Fibroblast of skin of back (primary cell): ENCODE results near the gene MDP1.

ENCODE experiments used
- DNase-seq: peaks from one replicate; pipeline ENCODE4 v3.0.0-alpha.2; 2013

The MDP1 gene

DNA sequence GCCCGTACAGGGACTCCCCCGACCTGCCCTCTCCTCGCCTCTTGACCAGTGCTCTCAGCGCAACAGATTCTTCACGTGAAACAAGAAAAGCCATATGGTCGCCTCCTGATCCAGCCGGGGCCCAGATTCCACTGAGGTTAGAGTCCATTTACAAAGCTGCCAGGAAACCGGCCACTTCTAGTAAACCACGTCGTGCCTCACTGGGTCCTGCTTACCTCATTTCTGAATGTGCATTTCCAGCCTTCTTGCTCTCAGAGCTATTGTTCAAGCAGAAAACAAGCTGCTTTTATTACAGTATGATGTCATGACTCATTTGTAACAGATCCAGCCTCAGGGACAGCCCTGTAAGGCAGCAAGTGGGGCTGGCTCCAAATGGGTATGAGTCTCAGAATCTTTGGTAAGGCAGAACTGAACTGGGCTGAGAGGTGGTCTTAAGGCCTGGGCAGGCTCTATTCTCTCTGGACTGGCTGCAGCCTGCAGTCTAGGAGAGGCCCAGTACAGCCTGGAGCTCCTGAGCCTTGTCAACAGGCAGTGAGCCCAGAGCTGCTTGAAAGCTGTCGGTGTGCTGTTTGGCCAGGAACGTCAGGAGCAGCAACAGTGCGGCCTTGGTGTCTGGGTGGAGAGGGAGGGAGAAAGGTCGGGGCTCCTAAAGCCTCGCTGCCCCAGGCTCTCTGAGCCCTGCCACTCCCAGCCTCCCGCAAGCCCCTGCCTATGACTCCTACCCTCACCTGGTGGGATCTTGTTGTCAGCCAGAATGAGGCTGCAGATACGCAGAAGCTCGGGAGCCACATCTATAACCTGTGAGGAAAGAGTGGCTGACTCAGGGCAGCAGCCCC lies 35.7 kb downstream of the MDP1 start:
- DNase-seq = peak; percentile 6

DNA sequence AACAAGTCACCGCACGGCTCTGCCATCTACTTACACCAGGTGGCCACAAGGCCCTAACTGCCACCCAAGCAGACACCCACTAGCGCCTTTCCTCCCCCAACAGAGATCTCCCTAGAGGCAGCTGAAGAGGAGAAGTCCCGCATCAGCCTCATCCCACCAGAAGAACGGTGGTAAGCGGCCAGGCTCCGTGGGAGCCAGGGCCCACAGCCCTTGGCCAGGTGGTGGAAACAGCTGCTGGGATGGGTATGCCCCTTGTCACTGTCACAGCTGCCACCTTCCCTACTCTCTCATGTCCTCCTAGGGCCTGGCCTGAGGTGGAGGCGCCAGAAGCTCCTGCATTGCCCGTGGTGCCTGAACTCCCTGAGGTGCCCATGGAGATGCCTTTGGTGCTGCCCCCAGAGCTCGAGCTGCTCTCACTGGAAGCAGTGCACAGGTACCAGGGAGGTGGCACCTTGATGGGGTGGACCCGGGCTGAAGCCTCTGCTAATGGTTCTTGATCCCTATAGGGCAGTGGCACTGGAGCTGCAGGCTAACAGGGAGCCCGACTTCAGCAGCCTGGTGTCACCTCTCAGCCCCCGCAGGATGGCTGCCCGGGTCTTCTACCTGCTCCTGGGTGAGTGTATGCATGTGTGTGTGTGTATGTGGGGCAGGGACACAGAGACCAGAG lies 36.4 kb downstream of the MDP1 start:
- no peak for DNase-seq

DNA sequence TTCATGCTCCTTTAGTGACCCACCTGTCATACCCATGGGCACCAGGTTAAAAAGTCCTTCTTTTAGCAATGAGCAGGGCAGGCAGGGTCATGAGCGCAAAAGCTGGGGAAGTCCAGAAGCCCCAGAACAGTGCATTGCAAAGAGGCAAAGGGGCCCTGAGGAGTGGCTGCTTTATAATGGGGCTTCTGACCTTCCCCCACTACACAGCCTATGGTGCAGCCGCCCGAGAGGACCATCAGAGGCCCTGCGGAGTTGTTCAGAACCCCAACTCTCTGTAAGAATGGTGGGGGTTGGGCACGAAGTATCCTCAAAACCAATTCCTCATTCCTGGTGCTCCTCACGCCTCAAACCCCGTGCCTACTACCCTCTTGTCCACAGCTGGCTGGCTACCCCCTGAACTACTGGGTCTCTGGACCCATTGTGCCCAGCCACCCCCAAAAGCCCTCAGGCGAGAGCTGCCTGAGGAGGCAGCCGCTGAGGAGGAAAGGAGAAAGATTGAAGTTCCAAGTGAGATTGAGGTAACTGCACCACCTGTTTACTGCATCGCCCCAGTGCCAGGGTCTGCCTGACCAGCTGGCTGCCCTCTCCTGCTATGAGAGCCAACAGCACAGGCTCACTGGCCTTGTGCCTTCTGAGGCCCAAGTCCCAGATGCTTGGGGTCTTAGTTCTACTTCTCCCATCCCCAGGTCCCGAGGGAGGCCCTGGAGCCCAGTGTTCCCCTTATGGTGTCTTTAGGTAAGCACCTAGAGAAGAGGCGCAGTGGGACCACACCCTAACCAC lies 37.3 kb downstream of the MDP1 start:
- no peak for DNase-seq

DNA sequence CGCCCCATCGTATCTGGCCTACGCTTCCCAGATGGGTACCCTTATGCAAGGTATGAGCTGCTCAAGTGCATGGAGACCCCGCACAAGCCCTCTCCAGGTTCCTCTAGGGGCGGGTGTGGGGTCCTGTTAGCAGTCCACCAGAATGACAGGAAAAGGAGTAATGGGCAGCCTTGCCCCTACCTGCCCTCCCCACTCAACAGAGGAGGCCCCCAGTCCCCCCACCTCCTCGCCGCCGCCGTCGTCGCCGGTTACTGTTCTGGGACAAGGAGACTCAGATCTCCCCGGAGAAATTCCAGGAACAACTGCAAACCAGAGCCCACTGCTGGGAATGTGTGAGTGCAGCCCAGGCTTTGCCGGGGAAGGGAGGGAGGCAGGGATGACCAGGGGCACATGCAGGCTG lies 38.0 kb downstream of the MDP1 start:
- no peak for DNase-seq

DNA sequence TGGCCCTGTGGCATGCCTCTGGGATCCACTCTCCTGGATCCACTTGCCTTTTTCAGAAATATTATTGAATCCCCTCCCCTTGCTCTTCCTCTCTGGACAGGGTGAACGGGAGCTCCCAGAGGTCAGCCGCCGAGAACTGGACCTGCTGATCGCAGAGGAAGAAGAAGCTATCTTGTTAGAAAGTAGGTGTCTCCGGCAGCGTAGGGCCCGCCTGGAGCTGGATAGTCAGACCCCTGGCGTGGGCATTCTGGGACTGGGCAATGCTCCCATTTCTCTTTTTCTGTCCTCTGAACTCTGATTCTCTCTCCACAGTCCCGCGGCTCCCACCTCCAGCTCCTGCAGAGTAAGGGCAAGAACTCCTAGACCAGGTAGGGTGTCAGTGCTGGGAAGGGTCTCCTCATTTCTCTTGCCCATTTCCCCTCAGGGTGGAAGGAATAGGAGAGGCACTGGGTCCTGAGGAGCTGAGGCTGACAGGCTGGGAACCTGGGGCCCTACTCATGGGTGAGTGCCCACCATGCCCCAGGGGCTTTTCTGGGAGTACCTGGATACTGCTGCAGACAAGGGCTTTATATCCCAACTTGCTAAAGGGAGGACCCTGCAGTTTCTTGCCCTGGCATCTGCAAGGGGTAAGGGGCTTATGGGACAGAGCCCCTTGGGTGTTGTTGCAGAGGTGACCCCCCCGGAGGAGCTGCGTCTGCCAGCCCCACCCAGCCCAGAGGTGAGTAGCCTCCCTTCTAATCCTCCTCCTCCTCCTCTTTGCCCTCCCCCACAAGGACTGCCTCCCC lies 38.6 kb downstream of the MDP1 start:
- no peak for DNase-seq

DNA sequence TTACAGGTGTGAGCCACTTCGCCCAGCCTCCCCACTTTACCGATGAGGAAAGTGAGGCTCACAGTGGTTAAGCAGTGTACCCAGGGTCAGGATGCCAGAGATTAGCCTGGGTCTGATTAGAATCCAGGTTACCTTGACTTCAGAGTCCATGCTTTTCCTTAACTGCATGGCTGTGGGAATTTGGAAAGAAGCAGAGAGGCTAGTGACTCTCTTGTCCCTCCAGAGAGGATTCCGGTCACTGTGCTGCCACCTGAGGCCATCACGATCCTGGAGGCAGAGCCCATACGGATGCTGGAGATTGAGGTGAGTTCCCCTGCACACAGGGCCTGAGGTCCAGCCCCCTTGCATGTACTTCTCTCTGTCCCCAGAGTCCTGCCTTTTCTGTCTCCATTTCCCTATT lies 39.3 kb downstream of the MDP1 start:
- no peak for DNase-seq

DNA sequence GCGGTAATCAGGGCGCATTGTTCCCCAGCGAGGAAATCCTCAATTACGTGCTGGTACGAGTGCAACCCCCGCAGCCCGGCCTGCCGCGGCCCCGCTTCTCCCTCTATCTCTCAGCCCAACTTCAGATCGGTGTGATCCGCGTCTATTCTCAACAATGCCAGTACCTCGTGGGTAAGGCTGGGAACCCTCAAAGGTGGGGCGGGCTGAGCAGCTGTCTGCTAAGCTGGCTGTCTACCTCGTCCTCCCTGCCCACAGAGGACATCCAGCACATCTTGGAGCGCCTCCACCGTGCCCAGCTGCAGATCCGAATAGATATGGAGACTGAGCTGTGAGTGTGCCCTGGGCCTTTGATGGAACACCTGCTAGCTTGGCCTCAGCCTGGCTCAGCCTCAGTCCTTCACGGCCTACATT lies 43.0 kb downstream of the MDP1 start:
- DNase-seq = no peak

DNA sequence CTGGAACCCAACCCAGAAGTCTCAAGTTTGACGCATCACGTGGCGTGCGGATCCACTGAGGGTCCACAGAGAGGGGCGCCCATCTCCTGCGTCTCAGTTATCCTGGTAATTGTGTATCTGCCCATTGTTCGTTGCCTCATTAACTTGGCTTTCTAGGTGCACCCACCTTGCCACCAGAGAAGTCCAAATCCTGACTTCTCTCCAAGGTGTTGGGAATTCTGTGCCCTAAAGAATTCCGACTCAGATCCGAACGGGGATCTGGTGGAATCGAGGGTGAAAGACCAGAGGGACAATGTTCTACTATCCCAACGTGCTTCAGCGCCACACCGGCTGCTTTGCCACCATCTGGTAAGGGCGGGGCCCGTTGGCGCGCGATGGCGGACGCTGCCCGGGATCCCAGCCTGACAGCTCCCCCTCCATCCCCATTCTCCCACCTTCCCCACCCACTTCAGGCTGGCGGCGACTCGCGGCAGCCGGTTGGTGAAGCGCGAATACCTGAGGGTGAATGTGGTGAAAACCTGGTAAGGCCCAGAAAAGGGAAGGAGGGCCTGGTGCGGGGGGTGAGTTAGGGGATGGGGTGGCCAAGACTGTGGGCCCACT lies 43.5 kb downstream of the MDP1 start:
- no peak for DNase-seq

DNA sequence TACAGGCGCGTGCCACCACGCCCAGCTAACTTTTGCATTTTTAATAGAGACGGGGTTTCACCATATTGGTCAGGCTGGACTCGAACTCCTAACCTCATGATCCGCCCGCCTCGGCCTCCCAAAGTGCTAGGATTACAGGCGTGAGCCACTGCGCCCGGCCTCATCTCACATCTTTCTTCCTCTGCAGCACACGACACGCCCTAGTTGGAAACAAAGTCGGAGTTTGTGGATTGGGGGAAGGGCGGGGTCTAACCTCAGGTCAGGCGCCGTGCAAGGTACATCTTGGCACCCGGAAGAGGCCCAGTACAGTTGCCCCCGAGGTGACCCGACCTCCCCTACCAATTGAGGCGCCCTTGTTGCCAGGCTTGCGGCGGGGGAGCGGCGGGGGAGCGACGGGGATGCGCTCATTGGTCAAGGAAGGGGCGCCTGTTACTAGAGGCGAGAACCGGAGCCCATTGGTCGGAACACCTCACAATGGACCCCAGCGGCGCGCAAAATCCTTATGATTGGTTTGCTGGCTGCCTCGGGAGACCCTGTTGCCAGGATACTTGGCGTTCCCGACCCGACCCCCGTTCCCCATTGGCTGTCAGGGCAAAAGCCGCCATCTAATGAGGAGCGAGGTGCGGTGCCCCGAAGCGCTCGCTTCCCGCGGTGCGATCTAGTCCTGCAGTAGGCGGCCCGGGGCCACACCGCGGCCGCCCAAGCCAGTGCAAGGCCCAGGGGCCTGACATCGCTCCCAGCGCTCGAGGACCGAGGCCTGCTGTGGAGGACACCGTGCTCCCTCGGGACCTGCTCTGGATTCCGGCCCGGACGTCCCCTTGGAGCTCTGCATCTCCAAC lies 44.2 kb downstream of the MDP1 start, which contains the start of gene REC8:
TSS of gene REC8 (plus strand) at position 659 of the 839 bp plus-strand sequence. CDS start 473 bp downstream, outside the sequence.
- peak; percentile 34 for DNase-seq

DNA sequence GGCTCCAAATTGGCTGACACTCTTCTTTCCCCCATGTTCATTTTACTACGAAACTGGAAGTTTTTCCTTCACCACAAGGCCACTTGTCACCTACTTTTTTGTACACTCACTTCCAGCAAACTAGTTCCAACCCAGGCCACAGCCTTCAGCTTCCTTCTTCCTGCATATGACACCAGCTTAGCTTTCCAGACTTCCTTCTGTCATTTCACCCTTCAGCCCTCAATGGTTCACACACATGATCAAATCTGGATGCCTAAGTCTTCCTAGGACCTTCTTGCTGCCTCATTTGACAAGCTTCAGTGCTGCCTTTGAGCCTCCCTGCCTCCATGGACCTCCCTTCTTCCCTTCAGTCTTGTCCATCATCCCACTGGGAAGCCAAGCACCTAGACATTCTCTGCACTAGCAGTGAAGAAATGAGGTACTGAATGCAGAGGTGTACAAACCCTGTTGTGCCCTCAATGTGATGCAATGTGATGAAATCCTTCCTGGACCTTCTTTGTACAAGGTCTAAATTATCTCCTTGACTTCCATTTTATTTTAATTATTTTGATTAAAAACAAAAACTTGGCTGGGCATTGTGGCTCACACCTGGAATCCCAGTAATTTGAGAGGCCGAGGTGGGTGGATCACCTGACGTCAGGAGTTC lies 48.3 kb downstream of the MDP1 start:
- DNase-seq = no peak

DNA sequence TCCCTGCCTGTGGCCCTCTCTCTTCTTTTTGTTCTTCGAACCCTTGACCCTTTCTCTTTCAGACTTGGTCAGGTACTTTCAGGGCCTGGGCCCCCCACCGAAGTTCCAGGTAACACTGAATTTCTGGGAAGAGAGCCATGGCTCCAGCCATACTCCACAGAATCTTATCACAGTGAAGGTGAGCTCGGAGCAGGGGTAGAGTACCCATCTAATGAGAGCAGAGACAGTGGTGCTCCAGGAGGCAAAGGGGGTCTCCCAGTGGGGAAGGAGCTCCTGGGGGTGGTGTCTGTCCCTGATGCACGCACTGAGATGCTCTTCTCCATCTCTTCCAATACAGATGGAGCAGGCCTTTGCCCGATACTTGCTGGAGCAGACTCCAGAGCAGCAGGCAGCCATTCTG lies 50.1 kb downstream of the MDP1 start:
- DNase-seq = no peak

DNA sequence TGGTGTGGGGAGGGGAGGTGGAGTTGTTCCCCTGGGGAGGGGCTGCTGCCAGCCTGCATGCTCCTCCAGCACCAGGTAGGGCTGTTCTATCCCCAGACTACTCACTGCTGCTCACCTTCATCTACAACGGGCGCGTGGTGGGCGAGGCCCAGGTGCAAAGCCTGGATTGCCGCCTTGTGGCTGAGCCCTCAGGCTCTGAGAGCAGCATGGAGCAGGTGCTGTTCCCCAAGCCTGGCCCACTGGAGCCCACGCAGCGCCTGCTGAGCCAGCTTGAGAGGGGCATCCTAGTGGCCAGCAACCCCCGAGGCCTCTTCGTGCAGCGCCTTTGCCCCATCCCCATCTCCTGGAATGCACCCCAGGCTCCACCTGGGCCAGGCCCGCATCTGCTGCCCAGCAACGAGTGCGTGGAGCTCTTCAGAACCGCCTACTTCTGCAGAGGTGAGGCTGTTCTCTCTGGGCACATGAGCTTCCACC lies 51.3 kb downstream of the MDP1 start:
- no peak for DNase-seq
